IPS-20b (cell line): Measurements from ENCODE around the gene ACVR1C.
A peak's percentile ranks its signal among the peaks of the same experiment; 100 is the strongest.

Experiments
- H3K27ac ChIP-seq: one replicate; pipeline ENCODE4 v1.5.1; 2013; ENCODE audit warnings: low read length
- H3K27me3 ChIP-seq: 2 replicates; pipeline ENCODE4 v1.6.1; 2013; ENCODE audit warnings: mild to moderate bottlenecking, low read length, inconsistent platforms; ENCODE audit not compliant: insufficient read depth
- H3K36me3 ChIP-seq: 2 replicates; pipeline ENCODE4 v1.6.1; 2013; ENCODE audit warnings: low read depth, mild to moderate bottlenecking, inconsistent platforms, low read length, moderate library complexity; ENCODE audit not compliant: insufficient read depth
- H3K4me1 ChIP-seq: 2 replicates; pipeline ENCODE4 v1.6.1; 2013; ENCODE audit warnings: mild to moderate bottlenecking, control low read depth, inconsistent platforms, low read length, moderate library complexity; ENCODE audit not compliant: insufficient read depth
- H3K4me3 ChIP-seq: 2 replicates; pipeline ENCODE4 v1.5.1; 2013; ENCODE audit warnings: mild to moderate bottlenecking, low read length, inconsistent platforms
- H3K9ac ChIP-seq: 2 replicates; pipeline ENCODE4 v1.6.1; 2013; ENCODE audit warnings: low read depth, mild to moderate bottlenecking, inconsistent platforms, low read length, moderate library complexity
- H3K9me3 ChIP-seq: 2 replicates; pipeline ENCODE4 v1.6.1; 2013; ENCODE audit warnings: mild to moderate bottlenecking, low read depth, low read length, inconsistent platforms; ENCODE audit not compliant: insufficient read depth

The ACVR1C gene

GRCh38 chr2:157620956-157621355 lies 7.7 kb downstream of the ACVR1C start:
- Histone ChIP-seq H3K9ac (no peak overlapping the region), H3K27ac (no peak overlapping the region), H3K27me3 (peaks cover 20% of the 10 kb centered on the region), H3K9me3 (no peaks in the 10 kb centered on the region), H3K4me1 (no peaks in the 10 kb centered on the region), H3K4me3 (no peak overlapping the region), H3K36me3 (no peaks in the 10 kb centered on the region)

GRCh38 chr2:157611726-157612125 lies 16.9 kb downstream of the ACVR1C start:
- Histone ChIP-seq H3K27me3 (no peaks in the 10 kb centered on the region), H3K36me3 (no peaks in the 10 kb centered on the region), H3K4me1 (no peaks in the 10 kb centered on the region), H3K27ac (no peak overlapping the region), H3K4me3 (no peak overlapping the region), H3K9me3 (no peaks in the 10 kb centered on the region), H3K9ac (no peak overlapping the region)

- Histone ChIP-seq H3K9me3 (no peaks in the 10 kb centered on the region), H3K9ac (no peak overlapping the region), H3K4me3 (no peak overlapping the region), H3K27me3 (no peaks in the 10 kb centered on the region), H3K4me1 (no peaks in the 10 kb centered on the region), H3K27ac (no peak overlapping the region), H3K36me3 (no peaks in the 10 kb centered on the region)
Measured at GRCh38 chr2:157611110-157611509, 17.6 kb downstream of the ACVR1C start.

- no peak overlapping the region for H3K9ac ChIP-seq
- no peak overlapping the region for H3K4me3 ChIP-seq
- no peaks in the 10 kb centered on the region for H3K4me1 ChIP-seq
- H3K36me3 ChIP-seq: no peaks in the 10 kb centered on the region
- H3K27ac ChIP-seq: no peak overlapping the region
- no peaks in the 10 kb centered on the region for H3K27me3 ChIP-seq
- H3K9me3 ChIP-seq: no peaks in the 10 kb centered on the region
Measured at GRCh38 chr2:157606534-157606933, 22.1 kb downstream of the ACVR1C start.

GRCh38 chr2:157603198-157603597 lies 25.5 kb downstream of the ACVR1C start:
- Histone ChIP-seq H3K4me1 (no peaks in the 10 kb centered on the region), H3K27me3 (no peaks in the 10 kb centered on the region), H3K4me3 (no peak overlapping the region), H3K27ac (no peak overlapping the region), H3K36me3 (no peaks in the 10 kb centered on the region), H3K9me3 (no peaks in the 10 kb centered on the region), H3K9ac (no peak overlapping the region)

GRCh38 chr2:157601807-157602206 lies 26.9 kb downstream of the ACVR1C start:
- Histone ChIP-seq H3K27me3 (peaks cover 6% of the 10 kb centered on the region), H3K9me3 (no peaks in the 10 kb centered on the region), H3K4me1 (no peaks in the 10 kb centered on the region), H3K9ac (no peak overlapping the region), H3K27ac (no peak overlapping the region), H3K36me3 (no peaks in the 10 kb centered on the region), H3K4me3 (no peak overlapping the region)

- no peaks in the 10 kb centered on the region for H3K9me3 ChIP-seq
- no peaks in the 10 kb centered on the region; the same call in 1 of the 2 replicates for H3K4me1 ChIP-seq
- H3K9ac ChIP-seq: no peak overlapping the region
- no peaks in the 10 kb centered on the region for H3K36me3 ChIP-seq
- peak overlapping the region; percentile 45; the same call in 1 of the 2 replicates for H3K4me3 ChIP-seq
- H3K27ac ChIP-seq: no peak overlapping the region
- peaks cover 14% of the 10 kb centered on the region for H3K27me3 ChIP-seq
Measured at GRCh38 chr2:157596992-157597681, 31.5 kb downstream of the ACVR1C start.

- H3K9ac ChIP-seq: no peak overlapping the region
- H3K27ac ChIP-seq: no peak overlapping the region
- H3K4me3 ChIP-seq: no peak overlapping the region
- H3K9me3 ChIP-seq: no peaks in the 10 kb centered on the region
- peaks cover 14% of the 10 kb centered on the region for H3K27me3 ChIP-seq
- H3K4me1 ChIP-seq: no peaks in the 10 kb centered on the region; the same call in 1 of the 2 replicates
- no peaks in the 10 kb centered on the region for H3K36me3 ChIP-seq
Measured at GRCh38 chr2:157593411-157593810, 35.3 kb downstream of the ACVR1C start.

- peaks cover 14% of the 10 kb centered on the region for H3K27me3 ChIP-seq
- H3K9me3 ChIP-seq: no peaks in the 10 kb centered on the region
- no peak overlapping the region for H3K9ac ChIP-seq
- H3K4me1 ChIP-seq: no peaks in the 10 kb centered on the region; the same call in 1 of the 2 replicates
- no peak overlapping the region for H3K4me3 ChIP-seq
- H3K36me3 ChIP-seq: no peaks in the 10 kb centered on the region
- H3K27ac ChIP-seq: no peak overlapping the region
Measured at GRCh38 chr2:157592948-157593347, 35.7 kb downstream of the ACVR1C start.

- Histone ChIP-seq H3K4me3 (no peak overlapping the region), H3K27ac (no peak overlapping the region), H3K9me3 (no peaks in the 10 kb centered on the region), H3K36me3 (no peaks in the 10 kb centered on the region), H3K9ac (no peak overlapping the region), H3K27me3 (peaks cover 13% of the 10 kb centered on the region), H3K4me1 (no peaks in the 10 kb centered on the region; the same call in 1 of the 2 replicates)
Measured at GRCh38 chr2:157592374-157592773, 36.3 kb downstream of the ACVR1C start.

- no peaks in the 10 kb centered on the region for H3K9me3 ChIP-seq
- no peak overlapping the region for H3K4me3 ChIP-seq
- no peaks in the 10 kb centered on the region for H3K27me3 ChIP-seq
- H3K27ac ChIP-seq: no peak overlapping the region
- no peaks in the 10 kb centered on the region for H3K36me3 ChIP-seq
- no peak overlapping the region for H3K9ac ChIP-seq
- no peaks in the 10 kb centered on the region; the same call in 1 of the 2 replicates for H3K4me1 ChIP-seq
Measured at GRCh38 chr2:157587576-157587975, 41.1 kb downstream of the ACVR1C start.

GRCh38 chr2:157574165-157574564 lies 54.5 kb downstream of the ACVR1C start:
- Histone ChIP-seq H3K27me3 (no peaks in the 10 kb centered on the region), H3K4me3 (no peak overlapping the region), H3K36me3 (no peaks in the 10 kb centered on the region), H3K9me3 (no peaks in the 10 kb centered on the region), H3K9ac (no peak overlapping the region), H3K27ac (no peak overlapping the region), H3K4me1 (no peaks in the 10 kb centered on the region)
